ENCODE results near the gene HDAC4.
"Not testable (repeated sequence)": the region's sequence is repeated elsewhere in the genome, so short reads cannot be mapped to it uniquely, and the experiment has no call there.

HDAC4 gene

DNA sequence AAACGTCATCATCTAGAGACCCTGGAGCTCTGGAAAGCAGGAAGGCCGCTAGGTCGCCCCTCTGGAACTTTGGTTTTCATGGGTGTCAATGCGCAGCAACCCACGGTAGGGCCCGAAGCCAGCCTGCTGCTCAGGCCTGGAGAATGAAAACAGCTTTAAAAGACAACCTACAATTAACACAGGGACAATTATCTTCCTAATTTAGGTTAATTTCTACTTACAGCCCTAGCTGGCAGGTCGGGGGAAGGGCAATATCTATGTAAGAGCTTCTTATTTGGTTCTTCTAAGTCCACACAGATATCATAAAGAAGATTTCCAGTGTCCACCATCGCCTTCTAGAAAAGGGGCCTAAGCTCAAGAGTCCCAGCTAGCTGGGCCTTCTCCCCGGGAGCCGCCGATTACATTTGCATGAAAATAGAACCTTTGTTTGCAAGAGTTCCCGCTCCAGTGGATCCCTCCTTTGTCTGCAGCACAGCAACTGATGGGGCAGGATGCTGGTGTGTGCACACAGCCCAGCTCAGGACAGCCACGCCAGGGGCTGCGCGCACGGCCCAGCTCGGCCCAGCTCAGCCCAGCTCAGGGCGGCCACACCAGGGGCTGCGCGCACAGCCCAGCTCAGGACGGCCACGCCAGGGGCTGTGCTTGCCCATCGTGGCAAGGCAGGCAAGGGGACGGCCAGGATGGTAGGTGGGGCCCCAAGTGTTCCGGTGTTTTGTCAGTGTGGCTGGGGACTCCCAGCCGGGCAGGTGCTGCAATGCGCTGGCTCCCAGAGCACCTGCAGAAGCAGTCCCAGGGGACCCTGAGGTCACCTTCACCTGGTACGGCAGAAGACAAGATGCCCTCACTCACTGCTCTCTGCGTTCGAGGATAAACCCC lies 109.1 kb downstream of the HDAC4 start:
- DNase-seq, result no peak

DNA sequence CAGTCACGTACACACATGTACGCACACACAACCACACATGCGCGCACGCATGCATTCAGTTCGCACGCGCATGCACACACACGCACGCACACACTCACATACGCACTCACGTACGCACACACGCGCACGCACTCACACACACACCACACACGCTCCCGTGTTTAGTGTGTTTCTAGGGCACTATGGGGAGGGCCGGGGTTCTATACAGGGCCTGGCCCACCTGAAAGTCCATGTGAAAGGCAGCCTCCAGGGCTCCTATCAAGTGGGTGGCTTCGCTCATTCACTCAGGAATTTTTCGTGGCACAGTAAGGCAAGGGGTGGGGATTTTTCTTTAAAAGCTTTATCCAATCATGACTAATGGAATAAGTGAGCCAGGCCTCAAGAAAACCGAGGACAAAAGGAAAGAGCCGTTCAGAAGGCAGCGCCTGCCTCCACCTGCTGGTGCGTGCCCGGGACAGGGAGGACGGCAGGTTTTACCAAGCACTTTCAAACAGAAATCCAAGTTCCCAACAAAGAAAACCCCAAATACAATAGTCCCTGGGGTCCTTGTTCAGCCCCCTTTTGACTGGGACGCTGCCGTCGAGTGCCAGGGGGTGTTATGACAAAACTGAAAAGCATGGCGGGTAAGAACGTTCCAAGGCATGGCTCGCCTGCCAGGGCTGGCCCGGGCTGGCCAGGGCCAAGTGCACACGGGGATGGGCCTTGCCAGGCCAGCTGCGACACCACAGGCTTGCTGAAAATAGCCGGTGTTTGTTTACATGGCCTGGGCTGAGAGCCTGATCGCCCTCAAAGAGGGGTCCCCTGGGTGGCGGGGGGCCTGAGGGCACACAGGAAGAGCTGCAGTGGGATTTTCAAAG lies 110.0 kb downstream of the HDAC4 start:
- no peak for DNase-seq

DNA sequence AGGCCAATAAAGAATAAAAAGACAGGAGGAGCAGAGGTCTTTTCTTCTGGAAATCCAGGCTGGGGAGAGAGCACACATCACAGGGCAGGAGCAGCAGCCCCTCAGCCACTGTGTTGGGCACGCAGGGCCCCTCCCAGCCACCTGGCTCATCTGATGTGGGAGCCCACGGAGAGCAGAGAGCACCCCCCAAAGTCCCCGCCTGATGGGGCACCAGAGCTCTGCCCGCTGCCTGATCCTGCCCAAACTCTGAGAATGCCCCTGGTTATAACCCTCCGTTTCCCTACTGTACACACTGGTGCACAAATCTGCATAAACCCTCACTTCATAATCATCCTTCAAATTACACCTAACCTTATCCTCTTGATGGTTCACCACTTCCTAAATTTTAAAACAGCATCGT lies 111.3 kb downstream of the HDAC4 start:
- no peak for DNase-seq

DNA sequence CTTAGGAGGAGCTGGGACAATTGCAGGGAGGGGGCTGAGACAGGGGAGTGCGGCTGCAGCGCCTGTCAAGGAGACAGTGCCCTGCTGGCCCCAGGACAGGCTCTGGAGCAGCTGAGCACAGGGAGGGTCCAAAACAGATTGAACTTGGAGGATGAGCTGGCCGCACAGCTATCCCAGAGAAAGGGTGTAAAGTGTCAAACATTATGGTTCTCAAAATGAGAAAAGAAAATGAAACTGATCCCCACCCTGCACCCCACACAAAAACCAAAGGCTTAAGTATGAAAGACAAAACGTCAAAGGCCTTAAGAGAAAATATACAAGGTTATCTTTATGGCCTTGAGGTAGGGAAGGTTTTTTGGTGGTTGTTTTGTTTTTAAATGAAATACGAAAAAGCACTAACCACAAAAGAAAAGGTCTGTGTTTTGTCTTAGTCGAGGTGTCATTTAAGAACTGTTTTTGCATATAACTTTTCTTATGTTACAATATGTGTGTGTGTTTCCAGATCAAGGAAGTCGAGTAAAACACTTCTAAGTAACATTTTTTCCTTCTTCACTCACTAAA lies 111.8 kb downstream of the HDAC4 start:
- DNase-seq, result no peak

DNA sequence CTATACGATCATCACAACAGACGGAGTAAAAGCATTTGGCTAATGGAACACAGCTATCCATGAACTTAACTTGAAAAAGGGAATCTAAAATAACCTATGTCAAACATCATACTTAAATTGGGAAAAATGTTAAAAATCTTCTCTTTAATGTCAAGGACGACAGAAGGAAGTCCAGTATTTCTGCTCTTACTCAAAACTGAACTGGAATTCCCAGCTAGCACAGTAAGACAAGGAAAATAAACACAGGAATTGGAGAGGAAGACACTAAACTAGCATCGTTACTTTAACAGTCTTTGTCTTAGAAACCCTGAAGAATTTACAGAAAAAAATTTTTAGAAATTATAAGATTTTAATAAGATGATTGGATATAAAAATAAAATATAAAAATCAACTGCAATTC lies 112.6 kb downstream of the HDAC4 start:
- no peak for DNase-seq

DNA sequence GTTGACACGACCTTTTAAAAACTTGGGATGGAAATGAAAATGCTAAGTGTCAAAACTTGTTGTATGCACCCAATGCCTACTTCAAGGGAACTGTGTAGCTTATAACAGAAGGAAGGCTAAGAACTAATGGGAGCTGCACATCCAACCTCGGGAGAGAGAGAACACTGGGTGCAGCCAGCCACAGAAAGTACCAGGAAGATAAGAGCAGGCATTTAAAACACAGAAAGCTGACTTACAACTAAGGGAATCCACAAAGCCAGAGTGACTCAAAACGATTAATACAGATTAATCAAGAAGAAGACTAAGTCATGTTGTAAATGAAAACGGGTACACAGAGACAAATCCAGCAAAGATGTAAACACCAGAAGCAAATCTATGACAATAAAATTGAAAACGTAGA lies 113.4 kb downstream of the HDAC4 start:
- DNase-seq, result no peak

DNA sequence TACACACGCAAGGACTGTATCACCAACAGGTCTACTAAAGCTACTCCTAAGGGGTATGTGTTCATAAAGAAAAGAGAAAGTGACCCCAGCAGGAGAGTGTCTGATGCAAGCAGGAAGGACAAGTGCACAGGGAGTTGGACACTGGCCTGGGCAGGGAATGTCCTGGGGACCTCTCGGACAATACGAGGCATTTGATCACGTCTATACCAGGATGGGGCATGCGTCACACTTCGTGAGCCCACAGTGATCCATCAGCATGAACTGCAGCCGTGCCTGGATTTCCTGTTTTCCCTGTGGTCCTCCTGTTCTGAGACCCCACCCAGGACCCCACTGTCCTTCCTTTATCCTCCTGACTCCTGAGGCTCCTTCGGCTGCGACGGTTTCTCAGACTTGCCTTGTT lies 113.9 kb downstream of the HDAC4 start:
- DNase-seq, result no peak

DNA sequence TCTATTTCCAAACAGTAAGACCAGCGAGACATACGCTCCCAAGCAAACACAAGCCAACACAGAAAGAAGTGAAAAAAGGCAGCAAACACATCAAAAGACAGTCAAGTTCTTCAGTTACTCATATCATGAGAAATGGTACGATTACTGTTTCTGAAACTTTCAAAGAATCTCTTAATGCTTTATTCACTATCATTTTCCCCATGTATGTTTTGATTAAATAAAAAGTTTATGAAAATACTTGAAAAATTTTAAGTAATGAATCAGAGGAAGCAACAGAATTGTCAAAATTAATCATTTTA lies 114.9 kb downstream of the HDAC4 start:
- DNase-seq, result no peak

DNA sequence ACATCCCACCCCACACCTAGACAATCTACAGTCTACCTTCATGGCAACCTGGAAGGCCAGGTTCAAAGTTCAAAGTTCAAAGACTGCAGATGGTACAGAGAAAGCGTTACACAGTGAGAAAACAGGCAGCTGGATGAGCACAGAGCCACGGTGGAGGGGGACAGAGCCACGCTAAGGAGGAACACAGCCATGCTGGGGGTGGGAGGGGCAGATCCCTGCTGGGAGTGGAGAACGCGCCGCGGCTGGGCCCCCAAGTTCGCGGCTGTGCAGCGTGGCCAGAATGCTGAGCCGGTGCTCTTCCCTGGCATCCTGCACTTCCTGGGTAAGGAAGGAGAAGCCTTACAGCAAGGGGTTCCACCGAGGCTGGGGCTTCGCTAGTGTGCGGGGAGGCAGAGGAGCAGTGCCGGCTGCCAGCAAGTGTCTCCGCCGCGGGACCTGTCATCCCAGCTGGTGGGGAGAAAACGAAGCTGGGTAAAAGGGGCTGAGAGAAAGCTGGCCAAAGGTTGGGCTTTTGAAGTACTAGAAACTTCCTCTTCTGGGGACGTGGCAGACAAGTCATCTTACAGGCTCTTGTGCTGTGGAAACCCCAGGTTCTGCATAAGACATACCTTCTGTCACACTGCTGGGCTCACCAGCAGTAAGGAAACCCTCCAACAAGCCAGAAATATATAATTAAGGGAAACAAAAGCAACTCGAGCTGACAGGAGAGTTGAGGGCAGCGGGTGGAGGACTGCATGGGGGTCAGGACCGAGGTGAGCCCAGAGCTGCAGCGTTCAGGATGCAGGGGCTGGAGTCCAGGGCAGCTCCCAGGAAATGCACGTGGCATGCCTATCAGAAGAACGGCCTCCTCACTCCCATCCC lies 115.5 kb downstream of the HDAC4 start:
- DNase-seq, result peak; percentile 82

DNA sequence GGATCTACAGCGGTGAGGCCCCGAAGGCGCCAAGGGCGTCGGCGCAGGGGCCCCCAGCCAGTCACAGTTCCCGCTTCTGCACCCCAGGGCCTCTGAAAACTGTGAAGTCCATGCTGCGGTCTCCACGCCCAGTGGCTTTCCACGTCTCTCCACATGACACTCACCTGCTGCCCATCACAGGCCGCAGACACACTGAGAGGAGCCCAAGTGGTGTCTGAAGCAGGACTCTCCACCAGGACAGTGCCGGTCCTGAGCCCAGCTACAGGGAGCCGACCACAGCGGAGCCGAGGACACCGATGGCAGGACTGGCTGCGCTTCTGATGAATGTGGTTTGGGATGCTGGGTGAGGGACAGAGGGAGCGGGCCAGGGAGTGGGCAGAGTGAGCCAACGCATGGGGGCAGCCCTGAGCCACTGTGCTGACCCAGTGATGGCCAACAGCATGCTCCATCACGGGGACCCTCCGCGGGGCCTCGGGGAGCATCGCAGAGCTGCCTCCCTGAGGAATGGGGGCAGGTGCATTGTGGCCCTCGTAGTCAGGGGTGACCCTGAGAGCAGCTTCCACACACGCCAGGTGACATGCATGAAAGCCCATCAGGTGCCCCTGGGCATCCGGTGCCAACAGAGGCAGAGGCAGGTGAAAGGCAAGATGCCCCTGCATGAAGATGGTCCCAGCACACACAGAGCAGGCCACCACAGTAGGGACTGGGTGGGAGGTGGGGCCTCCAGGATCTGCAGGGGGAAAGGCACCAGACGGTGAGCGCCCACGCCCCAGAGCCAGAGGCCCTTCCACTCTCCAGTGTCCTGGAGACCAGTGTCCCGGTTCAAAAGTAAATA lies 116.6 kb downstream of the HDAC4 start:
- DNase-seq, result no peak

DNA sequence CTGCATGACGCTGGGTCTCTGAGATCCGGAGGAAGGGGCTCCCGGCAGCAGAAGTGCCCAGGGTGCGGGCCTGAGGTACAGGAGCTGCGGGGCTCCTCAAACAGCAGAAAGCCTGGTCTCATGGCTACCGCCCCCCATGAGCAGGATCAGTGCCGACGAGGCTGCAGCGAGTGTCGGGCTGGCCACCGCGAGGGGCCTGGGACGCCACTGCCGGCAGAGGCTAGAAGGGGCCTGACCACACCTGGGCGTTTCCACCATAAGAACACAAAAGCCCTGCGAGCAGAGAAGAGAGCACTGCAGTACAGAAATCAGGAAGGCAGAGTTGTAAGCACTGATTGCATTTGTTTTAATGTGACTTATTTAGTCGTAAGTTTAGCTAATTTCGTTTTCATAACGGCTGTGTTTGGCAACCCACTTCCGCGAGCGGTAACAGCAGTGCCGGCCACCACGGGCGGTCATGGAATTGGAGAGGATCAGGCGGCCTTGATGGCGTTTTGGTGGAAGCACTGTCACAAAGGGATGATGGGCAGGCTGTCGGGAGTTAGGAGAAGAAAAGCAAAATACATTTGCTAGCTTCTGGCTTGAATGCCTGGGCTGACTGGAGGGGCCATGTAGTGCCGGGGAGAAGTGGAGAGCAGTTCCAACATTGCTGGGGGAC lies 117.4 kb downstream of the HDAC4 start:
- no peak for DNase-seq

DNA sequence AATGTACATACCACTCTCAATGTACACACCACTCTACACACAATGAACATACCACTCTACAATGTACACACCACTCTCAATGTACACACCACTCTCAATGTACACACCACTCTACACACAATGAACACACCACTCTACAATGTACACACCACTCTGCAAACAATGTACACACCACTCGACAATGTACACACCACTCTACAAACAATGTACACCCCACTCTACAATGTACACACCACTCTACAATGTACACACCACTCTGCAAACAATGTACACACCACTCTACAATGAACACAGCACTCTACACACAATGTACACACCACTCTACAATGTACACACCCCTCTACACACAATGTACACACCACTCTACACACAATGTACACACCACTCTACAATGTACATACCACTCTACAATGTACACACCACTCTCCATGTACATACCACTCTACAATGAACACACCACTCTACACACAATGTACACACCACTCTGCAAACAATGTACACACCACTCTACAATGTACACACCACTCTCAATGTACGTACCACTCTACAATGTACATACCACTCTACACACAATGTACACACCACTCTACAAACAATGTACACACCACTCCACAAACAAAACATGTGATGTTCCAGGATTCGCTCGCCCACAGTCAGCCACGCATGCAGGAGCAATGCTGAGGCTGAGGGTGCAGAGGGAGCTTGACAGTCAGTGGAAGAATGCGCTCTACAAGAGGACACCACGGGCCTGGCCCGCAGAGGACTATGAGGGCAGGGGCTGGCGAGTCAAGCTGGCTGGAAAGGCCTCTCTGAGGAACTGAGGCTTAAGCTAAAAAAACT lies 118.2 kb downstream of the HDAC4 start:
- DNase-seq, result no peak

DNA sequence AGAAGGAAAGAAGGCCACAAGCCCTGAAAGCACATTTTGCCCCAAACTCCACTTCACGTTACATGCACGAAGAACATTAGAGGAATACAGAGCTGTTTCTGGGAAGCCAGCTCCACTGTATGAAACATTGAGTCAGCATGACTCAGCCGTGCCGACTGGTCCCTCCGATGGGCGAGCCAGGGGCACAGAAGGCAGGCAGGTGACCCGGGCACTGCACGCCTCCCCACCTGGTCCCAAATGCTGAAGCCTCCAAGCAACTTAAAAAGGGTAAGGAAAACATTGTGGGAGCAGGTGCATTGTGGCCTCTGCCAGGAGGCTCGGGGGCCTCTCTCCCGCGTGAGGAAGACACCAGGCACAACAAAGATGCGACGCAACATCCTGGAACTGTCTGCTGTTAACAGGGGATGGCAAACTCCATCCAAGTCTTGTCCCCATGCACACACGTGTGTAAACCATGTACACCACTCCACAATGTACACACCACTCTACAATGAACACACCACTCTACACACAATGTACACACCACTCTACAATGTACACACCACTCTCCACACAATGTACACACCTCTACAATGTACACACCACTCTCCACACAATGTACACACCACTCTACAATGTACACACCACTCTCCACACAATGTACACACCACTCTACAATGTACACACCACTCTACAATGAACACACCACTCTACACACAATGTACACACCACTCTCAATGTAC lies 120.4 kb downstream of the HDAC4 start:
- not testable (repeated sequence) for DNase-seq

DNA sequence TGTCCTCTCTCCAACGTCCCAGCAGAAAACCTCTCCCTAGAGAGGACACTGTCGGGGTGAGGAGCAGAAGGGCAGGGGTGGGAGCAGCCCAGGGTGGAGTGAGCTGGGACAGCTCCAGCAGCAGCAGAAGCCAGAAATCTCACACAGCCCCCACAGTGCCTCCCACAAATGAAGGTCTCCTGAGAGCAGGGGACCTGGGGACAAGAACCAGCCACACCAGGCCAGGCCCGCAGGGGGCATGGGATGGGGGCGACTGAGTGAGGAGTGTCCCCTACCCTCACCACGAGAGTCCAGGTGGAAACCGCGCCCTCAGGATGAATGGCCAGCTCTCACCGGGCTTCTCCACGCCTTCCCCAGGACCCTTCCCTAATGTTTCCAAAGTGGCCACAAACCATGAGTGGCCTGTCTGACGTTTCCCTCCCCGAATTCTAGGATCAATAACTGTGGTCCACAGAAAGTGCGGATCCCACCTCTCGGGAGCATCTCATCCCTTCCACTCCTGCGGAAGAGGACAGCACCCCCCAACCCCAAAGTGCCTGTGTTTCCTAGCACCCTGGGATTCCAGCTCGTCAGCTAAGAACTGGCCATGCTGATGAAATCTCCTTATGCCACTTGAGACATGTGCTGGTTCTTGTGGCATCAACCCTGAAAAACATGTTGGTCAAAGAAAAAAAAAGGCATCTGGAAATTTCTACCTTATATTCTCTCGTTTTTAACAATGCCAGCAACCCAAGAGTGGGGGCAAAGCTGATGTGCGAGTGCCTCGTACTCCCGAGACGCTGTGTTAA lies 121.1 kb downstream of the HDAC4 start:
- no peak for DNase-seq

DNA sequence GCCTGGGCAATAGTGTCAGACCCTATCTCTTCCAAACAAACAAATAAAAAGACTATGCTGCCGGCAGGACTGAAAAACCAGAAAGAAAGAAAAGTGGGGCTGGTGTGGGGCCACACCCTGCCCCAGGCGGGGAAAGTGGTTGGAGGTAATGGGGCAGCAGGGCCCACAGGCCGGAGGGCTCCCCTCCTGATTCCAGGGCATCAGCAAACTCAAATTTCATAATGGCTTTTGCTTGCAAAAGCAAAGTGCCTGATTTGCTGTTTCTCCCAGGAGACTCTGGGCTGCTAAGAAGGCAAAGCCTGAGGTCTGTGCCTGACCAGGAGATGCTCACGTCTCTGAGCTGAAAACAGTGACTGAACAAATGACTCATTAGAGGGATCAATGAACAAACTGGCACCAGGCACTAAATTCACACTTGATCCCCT lies 121.9 kb downstream of the HDAC4 start:
- DNase-seq, result no peak

DNA sequence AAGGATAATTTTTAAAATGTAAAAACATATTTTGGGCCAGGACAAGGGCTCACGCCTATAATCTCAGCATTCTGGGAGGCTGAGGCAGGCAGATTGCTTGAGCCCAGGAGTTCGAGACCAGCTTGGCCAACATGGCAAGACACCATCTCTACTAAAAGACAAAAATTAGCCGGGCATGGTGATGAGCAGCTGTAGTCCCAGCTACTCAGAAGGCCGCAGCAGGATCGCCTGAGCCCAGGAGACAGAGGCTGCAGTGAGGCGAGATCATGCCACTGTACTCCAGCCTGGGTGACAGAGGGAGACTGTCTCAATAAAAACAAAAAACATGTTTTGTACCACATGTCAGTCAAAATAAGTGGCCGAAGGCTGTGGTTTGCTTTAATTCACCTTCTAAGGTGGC lies 122.5 kb downstream of the HDAC4 start:
- no peak for DNase-seq

DNA sequence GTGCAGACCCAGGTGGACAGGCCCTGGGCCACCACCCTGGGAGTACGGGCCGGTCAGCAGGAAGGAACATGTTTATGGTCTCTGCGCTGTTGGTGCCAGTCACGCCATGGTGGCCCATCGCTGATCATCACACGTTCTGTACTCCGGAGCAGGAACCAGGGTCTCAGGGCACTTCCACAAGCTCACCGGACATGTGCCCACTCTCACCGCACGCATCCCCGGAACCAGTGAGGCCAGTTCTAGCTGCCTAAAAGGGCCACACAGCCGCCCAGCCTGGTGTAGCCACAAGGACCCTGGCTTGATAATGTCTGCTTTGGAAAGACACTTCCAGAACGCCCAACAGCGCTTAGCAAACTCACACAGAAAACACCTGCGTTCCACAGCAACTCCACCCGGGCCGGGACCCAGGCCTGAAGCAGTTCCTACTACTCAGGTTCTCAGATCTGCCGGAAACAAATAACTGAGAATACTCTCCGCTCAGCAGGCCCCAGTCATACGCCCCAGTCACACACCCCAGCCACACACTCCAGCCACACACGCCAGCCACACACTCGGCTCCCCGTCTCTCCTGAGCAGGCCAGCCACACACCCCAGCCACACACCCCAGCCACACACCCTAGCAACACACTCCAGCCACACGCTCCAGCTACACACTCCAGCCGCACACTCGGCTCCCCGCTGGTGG lies 123.3 kb downstream of the HDAC4 start:
- DNase-seq, result no peak

DNA sequence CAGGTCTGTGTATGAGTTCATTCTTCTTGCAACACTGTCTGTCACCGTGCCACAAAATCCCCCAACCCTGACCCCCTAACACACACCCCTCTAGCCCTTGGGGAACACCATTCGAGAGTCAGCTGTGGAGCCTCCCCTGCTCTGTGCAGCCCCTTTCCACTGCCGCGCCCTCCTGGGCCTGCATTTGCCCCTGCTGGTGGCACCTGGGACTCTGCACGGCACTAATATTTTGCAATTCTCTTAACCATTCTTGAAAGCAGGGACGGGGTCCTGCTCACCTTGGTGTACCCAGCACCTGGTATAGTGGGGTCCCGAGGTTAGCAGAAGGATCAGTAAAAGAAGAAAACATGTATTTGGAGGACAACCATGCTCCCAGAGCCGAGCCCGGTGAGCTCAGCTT lies 124.0 kb downstream of the HDAC4 start:
- DNase-seq, result no peak
